ENCODE results near the gene ANO2.

Gene ANO2

DNA sequence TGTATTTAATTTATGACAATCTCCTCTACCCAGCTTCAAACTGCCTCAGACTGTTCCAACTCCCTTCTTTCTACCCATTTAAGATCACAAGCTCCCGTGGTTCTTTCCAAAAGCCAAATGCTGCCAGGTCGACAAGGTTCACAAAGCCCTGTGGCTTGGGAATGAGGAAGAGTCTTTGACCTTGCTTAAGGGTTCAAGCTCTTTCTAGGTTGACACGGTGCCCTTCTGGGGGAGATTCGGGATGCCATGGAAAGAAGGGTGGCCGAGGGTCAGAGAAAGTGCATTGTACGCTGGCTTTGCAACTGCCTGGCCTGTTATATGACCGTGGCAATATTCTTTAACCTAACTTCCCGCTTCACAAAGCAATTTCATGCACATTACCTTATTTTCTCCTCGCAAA, 239.3 kb downstream of the ANO2 start:
- Histone ChIP-seq H3K14ac (ENCODE audit: low read length) (no peak overlapping the region), H3K23ac (ENCODE audit: low read depth, low read length, poor library complexity) (no peak overlapping the region), H3K4me3 (ENCODE audit: low read length in 2 of 2) (no peak overlapping the region), H2BK5ac (ENCODE audit: low read length) (no peak overlapping the region), H3K27me3 (ENCODE audit: control insufficient read depth in 3 of 3, insufficient read depth in 3 of 3, low read depth in 1 of 3, low read length in 3 of 3) (no peaks in the 10 kb centered on the region), H2BK12ac (ENCODE audit: low read length) (no peak overlapping the region), H3K4me2 (ENCODE audit: insufficient read depth, low read length, poor library complexity, severe bottlenecking) (no peak overlapping the region), H3K9ac (ENCODE audit: low read depth, low read length, poor library complexity) (no peak overlapping the region), H4K91ac (ENCODE audit: low read depth, low read length, poor library complexity) (no peak overlapping the region), H3K4ac (ENCODE audit: low read length) (no peak overlapping the region), H2AK5ac (ENCODE audit: low read depth, low read length) (no peak overlapping the region), H2AFZ (ENCODE audit: low read length) (no peak overlapping the region), H3K27ac (replicated peaks; ENCODE audit: low read length) (no peak overlapping the region), H3K36me3 (replicated peaks in 1 of 2; ENCODE audit: control insufficient read depth in 2 of 2, insufficient read depth in 2 of 2, low read length in 2 of 2) (no peaks in the 10 kb centered on the region), H2BK120ac (ENCODE audit: low read depth, low read length) (no peak overlapping the region), H3K4me1 (ENCODE audit: control insufficient read depth in 2 of 2, insufficient read depth in 1 of 2, low read depth in 1 of 2, low read length in 2 of 2) (no peaks in the 10 kb centered on the region), H3K18ac (ENCODE audit: low read length) (no peak overlapping the region), H2BK15ac (ENCODE audit: low read length) (no peak overlapping the region), H3K79me1 (ENCODE audit: low read depth, low read length) (no peaks in the 10 kb centered on the region), H4K8ac (ENCODE audit: low read depth, low read length) (no peak overlapping the region), H3K9me3 (replicated peaks in 1 of 2; ENCODE audit: control insufficient read depth in 2 of 2, insufficient read depth in 1 of 2, low read depth in 1 of 2, low read length in 2 of 2) (no peaks in the 10 kb centered on the region)
- DNase-seq (ENCODE audit: low spot score) = no peak
- WGBS, 2 donors (ENCODE audit: extremely low coverage in 2 of 2, insufficient read length in 2 of 2, insufficient replicate concordance in 1 of 2) = 100% methylated on average over 1 of the region's 9 CpGs; no CpG with 5 or more reads in 1 of the 2 donors

DNA sequence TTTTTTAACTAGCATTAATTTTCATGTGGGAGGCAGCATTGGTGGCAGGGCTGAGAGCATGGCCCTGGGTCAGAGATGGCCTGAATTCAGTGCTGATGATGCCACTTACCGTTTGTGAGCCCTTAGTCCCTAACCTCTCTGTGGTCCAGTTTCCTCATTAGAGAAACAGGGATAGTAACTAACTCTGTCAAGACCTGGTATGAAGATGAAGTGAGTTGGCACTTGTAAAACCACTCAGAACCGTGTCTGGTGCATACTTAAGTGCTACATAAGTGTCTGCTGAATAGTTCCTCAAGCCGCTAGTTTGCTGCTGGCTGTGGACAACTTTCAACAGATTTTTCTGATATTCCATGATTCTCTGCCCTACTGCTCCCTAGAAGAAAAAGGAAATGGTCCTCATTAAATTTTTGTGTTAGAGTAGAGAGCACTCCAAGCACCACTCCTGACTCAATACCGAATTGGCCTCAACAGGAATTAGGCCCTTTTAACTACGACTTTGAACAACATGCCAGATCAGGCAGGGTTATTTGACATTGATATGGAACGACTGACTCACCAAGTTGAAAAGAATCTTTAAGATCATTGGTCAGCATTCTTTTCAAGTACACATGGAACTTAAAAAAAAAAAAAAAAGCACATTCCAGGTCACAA, 250.2 kb downstream of the ANO2 start:
- no peak overlapping the region for H3K27ac ChIP-seq (replicated peaks; ENCODE audit: low read length)
- WGBS, 2 donors (ENCODE audit: extremely low coverage in 2 of 2, insufficient read length in 2 of 2, insufficient replicate concordance in 1 of 2) = no CpG with 5 or more reads among the region's 6 CpGs
- no peak for DNase-seq (ENCODE audit: low spot score)

DNA sequence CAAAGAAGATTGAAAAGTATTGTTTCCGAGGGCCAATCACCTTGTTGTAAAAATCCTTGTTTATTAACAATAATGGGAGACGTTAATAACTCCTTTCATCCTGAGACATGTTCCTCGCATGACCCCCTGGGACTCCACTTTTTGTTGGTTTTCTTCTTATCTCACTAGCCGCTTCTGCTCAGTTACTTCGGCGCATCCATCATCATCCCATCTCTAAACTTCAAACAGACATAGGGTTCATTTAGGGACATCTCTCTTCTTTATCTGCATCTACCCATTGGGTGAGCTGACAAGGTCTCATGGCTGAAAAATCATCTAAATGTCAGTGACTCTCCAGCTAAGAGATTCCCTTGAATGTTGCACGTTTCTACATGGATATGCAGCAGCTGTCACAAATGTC, 252.2 kb downstream of the ANO2 start:
- H3K18ac ChIP-seq (ENCODE audit: low read length) = no peak overlapping the region
- no peak overlapping the region for H2BK5ac ChIP-seq (ENCODE audit: low read length)
- H4K8ac ChIP-seq (ENCODE audit: low read depth, low read length) = no peak overlapping the region
- H2AK5ac ChIP-seq (ENCODE audit: low read depth, low read length) = no peak overlapping the region
- H3K4me3 ChIP-seq (ENCODE audit: low read length in 2 of 2) = no peak overlapping the region
- DNase-seq (ENCODE audit: low spot score) = no peak
- H3K4me1 ChIP-seq (ENCODE audit: control insufficient read depth in 2 of 2, insufficient read depth in 1 of 2, low read depth in 1 of 2, low read length in 2 of 2) = peaks cover 0 to 2% of the 10 kb centered on the region in 2 donors
- no peak overlapping the region for H3K9ac ChIP-seq (ENCODE audit: low read depth, low read length, poor library complexity)
- no peak overlapping the region for H3K14ac ChIP-seq (ENCODE audit: low read length)
- H2BK120ac ChIP-seq (ENCODE audit: low read depth, low read length) = no peak overlapping the region
- H3K36me3 ChIP-seq (replicated peaks in 1 of 2; ENCODE audit: control insufficient read depth in 2 of 2, insufficient read depth in 2 of 2, low read length in 2 of 2) = no peaks in the 10 kb centered on the region
- no peak overlapping the region for H3K23ac ChIP-seq (ENCODE audit: low read depth, low read length, poor library complexity)
- no peaks in the 10 kb centered on the region for H3K27me3 ChIP-seq (ENCODE audit: control insufficient read depth in 3 of 3, insufficient read depth in 3 of 3, low read depth in 1 of 3, low read length in 3 of 3)
- no peak overlapping the region for H4K91ac ChIP-seq (ENCODE audit: low read depth, low read length, poor library complexity)
- H2BK15ac ChIP-seq (ENCODE audit: low read length) = no peak overlapping the region
- H2AFZ ChIP-seq (ENCODE audit: low read length) = no peak overlapping the region
- no peak overlapping the region for H3K27ac ChIP-seq (replicated peaks; ENCODE audit: low read length)
- WGBS, 2 donors (ENCODE audit: extremely low coverage in 2 of 2, insufficient read length in 2 of 2, insufficient replicate concordance in 1 of 2) = no CpG with 5 or more reads among the region's 7 CpGs
- H3K9me3 ChIP-seq (replicated peaks in 1 of 2; ENCODE audit: control insufficient read depth in 2 of 2, insufficient read depth in 1 of 2, low read depth in 1 of 2, low read length in 2 of 2) = no peaks in the 10 kb centered on the region
- H3K4ac ChIP-seq (ENCODE audit: low read length) = no peak overlapping the region
- no peak overlapping the region for H3K4me2 ChIP-seq (ENCODE audit: insufficient read depth, low read length, poor library complexity, severe bottlenecking)
- H2BK12ac ChIP-seq (ENCODE audit: low read length) = no peak overlapping the region
- no peaks in the 10 kb centered on the region for H3K79me1 ChIP-seq (ENCODE audit: low read depth, low read length)

More for the DNA sequence above, 250.2 kb downstream of the ANO2 start:
- H2BK5ac ChIP-seq (ENCODE audit: low read length) = no peak overlapping the region
- H3K9me3 ChIP-seq (replicated peaks in 1 of 2; ENCODE audit: control insufficient read depth in 2 of 2, insufficient read depth in 1 of 2, low read depth in 1 of 2, low read length in 2 of 2) = no peaks in the 10 kb centered on the region
- H3K4me3 ChIP-seq (ENCODE audit: low read length in 2 of 2) = no peak overlapping the region
- no peak overlapping the region for H2BK120ac ChIP-seq (ENCODE audit: low read depth, low read length)
- H4K91ac ChIP-seq (ENCODE audit: low read depth, low read length, poor library complexity) = no peak overlapping the region
- H3K4me2 ChIP-seq (ENCODE audit: insufficient read depth, low read length, poor library complexity, severe bottlenecking) = no peak overlapping the region
- no peak overlapping the region for H2AFZ ChIP-seq (ENCODE audit: low read length)
- H3K14ac ChIP-seq (ENCODE audit: low read length) = no peak overlapping the region
- H3K4ac ChIP-seq (ENCODE audit: low read length) = no peak overlapping the region
- H2AK5ac ChIP-seq (ENCODE audit: low read depth, low read length) = no peak overlapping the region
- H4K8ac ChIP-seq (ENCODE audit: low read depth, low read length) = no peak overlapping the region
- H2BK15ac ChIP-seq (ENCODE audit: low read length) = no peak overlapping the region
- H3K18ac ChIP-seq (ENCODE audit: low read length) = no peak overlapping the region
- H3K36me3 ChIP-seq (replicated peaks in 1 of 2; ENCODE audit: control insufficient read depth in 2 of 2, insufficient read depth in 2 of 2, low read length in 2 of 2) = no peaks in the 10 kb centered on the region
- H2BK12ac ChIP-seq (ENCODE audit: low read length) = no peak overlapping the region
- no peak overlapping the region for H3K9ac ChIP-seq (ENCODE audit: low read depth, low read length, poor library complexity)
- no peaks in the 10 kb centered on the region for H3K4me1 ChIP-seq (ENCODE audit: control insufficient read depth in 2 of 2, insufficient read depth in 1 of 2, low read depth in 1 of 2, low read length in 2 of 2)
- H3K27me3 ChIP-seq (ENCODE audit: control insufficient read depth in 3 of 3, insufficient read depth in 3 of 3, low read depth in 1 of 3, low read length in 3 of 3) = no peaks in the 10 kb centered on the region
- no peak overlapping the region for H3K23ac ChIP-seq (ENCODE audit: low read depth, low read length, poor library complexity)
- H3K79me1 ChIP-seq (ENCODE audit: low read depth, low read length) = no peaks in the 10 kb centered on the region

DNA sequence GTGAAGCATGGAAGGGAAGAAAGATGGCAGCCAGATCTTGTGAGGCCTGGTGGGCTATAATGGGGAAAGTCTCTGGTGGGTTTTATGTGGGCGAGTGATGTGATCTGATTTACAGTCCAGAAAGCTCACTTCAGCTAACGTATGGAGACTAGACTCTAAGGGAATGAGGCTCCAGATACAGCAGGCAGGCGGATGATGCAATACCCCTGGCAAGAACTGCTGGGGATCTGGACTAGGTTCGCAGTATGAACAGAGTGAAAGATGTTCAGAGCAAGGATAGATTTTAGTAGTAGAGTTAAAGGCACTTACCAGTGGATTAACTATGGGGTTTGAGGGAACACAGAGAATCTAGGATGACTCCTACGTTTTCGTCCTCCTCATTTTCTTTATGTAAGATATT, 253.1 kb downstream of the ANO2 start:
- no peak overlapping the region for H3K4me2 ChIP-seq (ENCODE audit: insufficient read depth, low read length, poor library complexity, severe bottlenecking)
- no peak for DNase-seq (ENCODE audit: low spot score)
- H3K14ac ChIP-seq (ENCODE audit: low read length) = no peak overlapping the region
- no peak overlapping the region for H3K9ac ChIP-seq (ENCODE audit: low read depth, low read length, poor library complexity)
- no peaks in the 10 kb centered on the region for H3K27me3 ChIP-seq (ENCODE audit: control insufficient read depth in 3 of 3, insufficient read depth in 3 of 3, low read depth in 1 of 3, low read length in 3 of 3)
- no peak overlapping the region for H2BK15ac ChIP-seq (ENCODE audit: low read length)
- H2BK5ac ChIP-seq (ENCODE audit: low read length) = no peak overlapping the region
- H3K23ac ChIP-seq (ENCODE audit: low read depth, low read length, poor library complexity) = no peak overlapping the region
- no peak overlapping the region for H3K27ac ChIP-seq (replicated peaks; ENCODE audit: low read length)
- H2BK12ac ChIP-seq (ENCODE audit: low read length) = no peak overlapping the region
- H2AK5ac ChIP-seq (ENCODE audit: low read depth, low read length) = no peak overlapping the region
- WGBS, 2 donors (ENCODE audit: extremely low coverage in 2 of 2, insufficient read length in 2 of 2, insufficient replicate concordance in 1 of 2) = no CpG with 5 or more reads among the region's 6 CpGs
- H3K9me3 ChIP-seq (replicated peaks in 1 of 2; ENCODE audit: control insufficient read depth in 2 of 2, insufficient read depth in 1 of 2, low read depth in 1 of 2, low read length in 2 of 2) = no peaks in the 10 kb centered on the region
- H3K4ac ChIP-seq (ENCODE audit: low read length) = no peak overlapping the region
- no peaks in the 10 kb centered on the region for H3K79me1 ChIP-seq (ENCODE audit: low read depth, low read length)
- H3K36me3 ChIP-seq (replicated peaks in 1 of 2; ENCODE audit: control insufficient read depth in 2 of 2, insufficient read depth in 2 of 2, low read length in 2 of 2) = no peaks in the 10 kb centered on the region
- peaks cover 0 to 2% of the 10 kb centered on the region in 2 donors for H3K4me1 ChIP-seq (ENCODE audit: control insufficient read depth in 2 of 2, insufficient read depth in 1 of 2, low read depth in 1 of 2, low read length in 2 of 2)
- H3K18ac ChIP-seq (ENCODE audit: low read length) = no peak overlapping the region
- H3K4me3 ChIP-seq (ENCODE audit: low read length in 2 of 2) = no peak overlapping the region
- no peak overlapping the region for H2BK120ac ChIP-seq (ENCODE audit: low read depth, low read length)
- no peak overlapping the region for H4K91ac ChIP-seq (ENCODE audit: low read depth, low read length, poor library complexity)
- no peak overlapping the region for H4K8ac ChIP-seq (ENCODE audit: low read depth, low read length)
- no peak overlapping the region for H2AFZ ChIP-seq (ENCODE audit: low read length)
